Tibial nerve (tissue), 3 donors: ENCODE results near the gene SETD3.

Experiments
- CTCF ChIP-seq, 5 experiments: fragments of 200-600 bp in 3 of 5; fragments of 450-650 bp in 2 of 5; sonication (generic) in 3 of 5; IDR thresholded peaks; one replicate each; pipeline ENCODE4 v1.5.1; 2016 to 2019; ENCODE audit warnings: antibody characterized with exemption in 5 of 5, mild to moderate bottlenecking in 3 of 5, moderate library complexity in 2 of 5
- POLR2A ChIP-seq, 2 donors: fragments of 450-650 bp; IDR thresholded peaks; one replicate each; pipeline ENCODE4 v1.6.1; 2017; ENCODE audit warnings: antibody characterized with exemption in 2 of 2, mild to moderate bottlenecking in 2 of 2, moderate library complexity in 2 of 2

- TF ChIP-seq POLR2A (IDR thresholded peaks at IDR 0.05) (no peak), CTCF (IDR thresholded peaks at IDR 0.05) (no peak)
Measured at GRCh38 chr14:99378782-99379214, 101.9 kb downstream of the SETD3 start.
